SIG-M5 treated with dmso at 0.1 percent for 504 hours (cell line): ENCODE data around the gene IL1RN.

Experiments
- DNase-seq: peaks from one replicate; lab custom pipeline; 2025; ENCODE audit not compliant: unreplicated experiment; lab: John Stamatoyannopoulos, UW

The IL1RN gene

GRCh38 chr2:113172721-113173541 lies 45.5 kb downstream of the IL1RN start:
- DNase-seq: no peak

GRCh38 chr2:113173542-113174375 lies 46.4 kb downstream of the IL1RN start, which contains the start of gene PSD4:
Gene PSD4, plus strand, starts transcription at chr2:113173971. Its CDS starts 8,486 bp downstream, at chr2:113182457.
- peak; percentile 97 for DNase-seq

- DNase-seq: no peak
These were observed 47.0 kb downstream of the IL1RN start for GRCh38 chr2:113174376-113174750.

GRCh38 chr2:113175042-113175628 lies 47.7 kb downstream of the IL1RN start:
- DNase-seq: peak; percentile 29

DNA sequence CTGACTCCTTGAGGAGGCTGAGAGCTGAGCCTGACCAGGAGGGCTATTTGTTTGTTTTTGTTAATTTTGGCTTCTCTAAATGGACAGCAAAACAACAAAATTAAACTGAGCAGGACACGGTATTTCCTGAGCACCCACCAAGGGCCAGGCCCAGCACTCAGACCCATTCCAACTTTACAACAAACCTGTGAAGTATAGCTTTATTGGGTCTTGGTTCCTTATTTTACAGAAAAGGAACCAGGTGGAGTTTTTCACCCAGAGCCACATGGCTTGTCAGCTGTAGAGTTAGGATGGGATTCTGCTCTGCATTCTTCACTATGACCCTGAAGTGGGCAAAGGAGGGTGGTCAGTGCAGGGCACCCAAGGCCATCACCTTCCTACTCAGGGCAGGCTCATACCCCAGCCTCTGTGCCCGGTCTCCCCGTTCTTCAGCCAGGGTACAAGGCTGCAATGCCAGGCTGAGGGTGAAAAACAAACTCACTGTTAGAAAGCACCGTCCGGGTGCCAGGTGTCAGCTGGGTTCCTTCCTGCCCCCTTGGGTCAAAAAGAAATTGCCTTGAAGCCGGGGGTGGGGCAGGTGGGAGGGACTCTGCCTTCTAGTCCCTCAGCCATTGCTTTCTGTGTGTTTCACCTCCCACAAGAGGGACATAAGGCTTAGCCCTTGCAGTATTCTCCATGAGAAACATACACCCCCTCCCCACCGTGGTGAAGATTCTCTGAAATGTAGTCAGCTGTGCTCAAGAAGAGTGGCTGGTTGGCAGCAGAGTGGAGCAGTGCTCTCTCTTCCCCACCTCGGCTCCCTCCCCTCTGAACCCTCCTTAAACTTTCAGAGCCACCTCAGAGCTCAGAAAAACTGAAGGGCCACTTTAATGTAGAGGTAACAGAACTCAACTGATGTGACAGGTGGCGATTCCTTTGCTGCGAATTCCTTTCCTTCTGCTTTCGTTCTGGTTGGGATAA lies 48.6 kb downstream of the IL1RN start:
- DNase-seq: peak; percentile 31

- DNase-seq: no peak
These were observed 49.4 kb downstream of the IL1RN start for GRCh38 chr2:113176696-113177355.

DNA sequence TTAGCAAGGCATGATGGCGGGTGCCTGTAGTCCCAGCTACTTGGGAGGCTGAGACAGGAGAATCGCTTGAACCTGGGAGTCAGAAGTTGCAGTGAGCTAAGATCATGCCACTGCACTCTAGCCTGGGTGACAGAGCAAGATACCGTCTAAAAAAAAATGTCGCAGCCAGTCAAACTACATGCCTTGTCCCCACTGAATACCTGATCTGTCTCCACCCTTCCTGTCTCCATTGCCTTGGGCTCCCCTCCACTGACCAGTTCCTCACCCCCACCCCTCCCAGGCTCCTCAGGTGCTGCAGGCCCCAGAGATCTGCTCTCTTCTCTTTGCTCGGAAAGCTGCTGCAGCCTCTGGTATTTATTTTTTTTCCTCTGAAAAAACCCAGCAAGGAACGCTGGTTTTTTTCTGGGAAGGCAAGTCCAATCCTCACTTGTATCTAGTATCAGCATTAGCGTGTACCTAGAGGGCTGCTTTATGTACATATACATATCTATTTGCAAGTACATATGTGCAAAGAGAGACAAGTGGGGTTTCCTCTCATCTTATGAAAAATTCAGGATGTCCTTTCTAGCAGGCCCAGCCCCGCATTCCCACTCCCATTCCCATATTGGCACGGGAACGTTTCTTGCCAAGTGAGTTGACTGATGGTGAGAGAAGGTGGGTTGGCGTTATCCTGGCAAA lies 50.8 kb downstream of the IL1RN start:
- DNase-seq: no peak

DNA sequence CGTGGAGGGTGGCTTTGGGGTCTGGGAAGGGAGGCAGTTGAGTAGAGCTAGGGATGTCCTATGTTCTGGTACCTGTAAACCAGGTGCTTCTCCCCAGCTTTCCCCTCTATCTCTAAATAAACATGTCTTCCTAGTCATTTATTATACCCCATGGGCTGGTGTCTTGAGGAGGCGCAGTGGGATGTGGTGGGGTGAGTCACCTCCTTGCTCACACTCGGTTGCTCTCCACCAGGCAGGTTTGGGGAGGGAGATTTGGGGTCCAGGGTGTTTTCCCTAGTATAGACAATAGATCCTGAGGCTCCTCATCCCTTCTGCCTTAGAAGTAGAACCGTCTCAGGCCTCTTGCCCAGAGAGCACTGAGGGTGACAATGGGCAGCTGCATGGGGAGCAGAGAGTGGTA lies 51.5 kb downstream of the IL1RN start:
- no peak for DNase-seq

GRCh38 chr2:113179446-113180045 lies 52.1 kb downstream of the IL1RN start:
- DNase-seq: no peak

DNA sequence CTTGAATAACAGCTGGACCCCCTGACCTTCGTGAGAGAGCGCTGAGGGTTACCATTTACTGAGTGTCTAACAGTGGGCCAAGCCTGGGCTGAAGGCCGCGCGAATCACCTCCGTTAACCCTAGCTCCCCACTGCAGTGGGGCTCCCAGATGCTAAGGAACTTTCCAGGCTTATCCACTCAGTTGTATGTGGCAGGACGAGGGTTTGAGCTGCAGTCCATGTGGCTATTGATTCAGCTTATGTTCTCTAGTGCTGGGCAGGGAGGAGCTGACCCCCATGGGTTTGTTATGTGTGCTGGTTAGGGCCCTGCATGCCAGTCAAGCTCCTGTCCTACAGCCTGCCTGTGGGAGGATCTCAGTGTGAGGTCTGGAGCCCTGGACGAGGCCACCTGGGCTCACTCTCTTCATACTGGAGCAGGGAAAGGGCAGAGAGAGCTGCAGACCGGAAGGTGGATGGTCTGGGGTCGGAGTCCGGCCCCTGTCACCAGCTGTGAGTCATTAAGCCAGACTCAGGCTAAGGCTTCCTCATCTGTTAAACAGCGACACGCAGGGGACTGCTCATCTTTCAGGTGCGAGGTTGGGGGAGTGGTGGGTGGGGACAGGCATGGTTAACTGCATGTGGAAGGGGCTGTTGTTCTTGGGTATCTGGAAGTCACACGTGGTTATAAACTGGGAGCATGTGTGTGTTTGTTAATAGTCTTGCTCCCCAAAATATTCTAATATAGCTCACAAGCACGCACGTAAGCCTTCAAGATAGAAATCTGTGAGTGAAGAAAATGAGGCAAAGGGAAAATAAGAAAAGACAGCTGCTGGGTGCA lies 52.9 kb downstream of the IL1RN start:
- DNase-seq: no peak

DNA sequence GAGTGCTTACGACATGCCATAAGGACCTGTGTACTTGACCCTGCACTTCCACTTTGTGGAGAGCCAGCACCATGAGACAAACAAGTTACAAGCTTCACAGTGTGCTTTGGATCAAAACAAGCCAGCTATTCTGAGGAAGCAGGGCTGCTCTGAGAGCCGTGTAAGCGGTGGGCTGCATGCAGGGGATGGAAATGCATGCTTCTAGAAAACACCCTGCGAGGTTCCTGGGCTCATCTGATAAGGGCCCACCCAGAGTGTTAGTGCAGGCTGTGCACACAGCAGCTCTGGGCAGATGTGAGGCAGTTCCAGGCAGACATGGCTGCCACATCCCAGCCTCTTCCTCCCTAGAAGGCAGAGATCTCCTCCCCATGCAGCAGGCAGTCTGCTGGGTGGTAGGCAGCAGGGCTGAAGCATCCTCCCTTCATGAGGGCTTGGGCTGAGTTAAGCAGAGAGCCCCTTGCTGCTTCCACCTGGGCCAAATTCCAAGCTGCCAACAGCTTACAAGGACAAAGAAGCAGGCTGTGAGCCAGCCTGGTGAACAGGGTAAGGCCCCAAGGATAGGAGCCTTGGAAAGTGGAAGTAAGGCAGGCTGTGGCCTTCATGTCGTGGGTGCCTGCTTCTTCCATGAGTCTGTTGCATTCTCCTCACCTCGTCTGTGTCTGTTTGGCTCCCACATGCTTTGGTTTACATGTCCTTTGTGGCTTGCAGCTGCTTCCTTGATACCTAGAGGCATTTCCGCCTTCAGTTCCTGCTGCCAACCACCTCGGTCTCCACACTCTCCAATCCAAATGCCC lies 54.1 kb downstream of the IL1RN start:
- DNase-seq: peak; percentile 28

- no peak for DNase-seq
These were observed 55.3 kb downstream of the IL1RN start for GRCh38 chr2:113182471-113183260.

DNA sequence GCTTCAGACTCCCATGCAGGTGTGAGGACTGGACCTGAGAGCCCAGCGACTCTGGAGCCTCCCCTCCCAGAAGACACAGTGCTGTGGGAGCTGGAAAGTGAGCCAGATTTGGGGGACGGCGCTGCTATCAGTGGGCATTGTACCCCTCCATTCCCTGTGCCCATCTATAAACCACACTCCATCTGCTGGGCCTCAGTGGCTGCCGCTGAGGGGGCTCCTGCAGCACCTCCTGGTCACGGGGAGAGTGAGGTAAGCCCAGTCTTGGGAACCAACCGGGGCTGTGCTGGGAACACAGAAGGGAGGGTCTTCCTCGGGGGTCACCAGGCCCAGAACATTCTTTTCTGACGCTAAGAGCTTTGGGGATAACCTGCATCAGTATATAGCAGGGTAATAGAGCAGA lies 55.9 kb downstream of the IL1RN start:
- DNase-seq: no peak
